CD4-positive, CD25-positive, alpha-beta regulatory T cell (primary cell): ENCODE results near the gene PDCD1. TPM values are rescaled to one million over a fixed set of nuclear protein-coding genes. Genes with fewer than 3 reads are reported as not detected.

ENCODE experiments used
- ATAC-seq, 2 donors: fragments of 150-1000 bp; cut with Tn5 transposase; one replicate each; pipeline ENCODE4 v1.10.0; 2021; ENCODE audit warnings: low read depth in 2 of 2, moderate number of reproducible peaks in 2 of 2, moderate library complexity in 1 of 2
- DNase-seq, 3 donors: peaks; one replicate each; pipeline versions ENCODE4 v3.0.0 to v3.0.0-alpha.2; 2012 to 2022; ENCODE audit warnings: mixed read lengths in 1 of 3
- H3K27ac ChIP-seq: one replicate; pipeline ENCODE4 v1.7.0; 2013; ENCODE audit warnings: mild to moderate bottlenecking, low read length; ENCODE audit not compliant: insufficient read depth, poor library complexity, severe bottlenecking
- H3K27me3 ChIP-seq: one replicate; pipeline ENCODE4 v1.7.0; 2013; ENCODE audit warnings: low read length; ENCODE audit not compliant: control insufficient read depth, insufficient read depth
- H3K36me3 ChIP-seq: one replicate; pipeline ENCODE4 v1.7.0; 2013; ENCODE audit warnings: mild to moderate bottlenecking, low read length, moderate library complexity; ENCODE audit not compliant: control insufficient read depth, insufficient read depth
- H3K4me1 ChIP-seq: 2 replicates; pipeline ENCODE4 v1.7.0; 2013; ENCODE audit warnings: mild to moderate bottlenecking, low read length; ENCODE audit not compliant: insufficient read depth, control insufficient read depth, poor library complexity, severe bottlenecking
- H3K4me3 ChIP-seq: one replicate; pipeline ENCODE4 v1.7.0; 2013; ENCODE audit warnings: low read depth, mild to moderate bottlenecking, low read length, moderate library complexity
- H3K9me3 ChIP-seq, 2 experiments: 1 replicate in 1 of 2; 2 replicates in 1 of 2; pipeline ENCODE4 v1.7.0; 2013; ENCODE audit warnings: low read length in 2 of 2, mild to moderate bottlenecking in 1 of 2, moderate library complexity in 1 of 2; ENCODE audit not compliant: control insufficient read depth in 2 of 2
- H3K27ac Mint-ChIP-seq, 3 donors: one replicate each; pipeline ENCODE4 v1.8.0; 2020 to 2022; ENCODE audit warnings: mild to moderate bottlenecking in 3 of 3, mixed read lengths in 3 of 3, moderate library complexity in 2 of 3
- H3K27me3 Mint-ChIP-seq: one replicate; pipeline ENCODE4 v1.8.0; 2022; ENCODE audit warnings: mild to moderate bottlenecking, mixed read lengths
- H3K36me3 Mint-ChIP-seq: one replicate; pipeline ENCODE4 v1.8.0; 2020; ENCODE audit warnings: mixed read lengths
- H3K4me1 Mint-ChIP-seq, 4 donors: one replicate each; pipeline ENCODE4 v1.8.0; 2020 to 2022; ENCODE audit warnings: mixed read lengths in 4 of 4, mild to moderate bottlenecking in 1 of 4
- H3K4me3 Mint-ChIP-seq, 4 donors: one replicate each; pipeline ENCODE4 v1.8.0; 2020 to 2022; ENCODE audit warnings: mild to moderate bottlenecking in 4 of 4, mixed read lengths in 4 of 4, moderate library complexity in 3 of 4
- H3K9me3 Mint-ChIP-seq, 7 donors: one replicate each; pipeline ENCODE4 v1.8.0; 2020 to 2022; ENCODE audit warnings: mixed read lengths in 7 of 7, mild to moderate bottlenecking in 3 of 7, moderate library complexity in 2 of 7
- polyA plus RNA-seq, 4 donors: library from polyadenylated mRNA; unstranded; fragments of 300-500 nt; fragmentation: Illumina TruSeq; gene quantifications; one replicate each; pipeline ENCODE4 v1.2.3, GENCODE V29; 2021
- total RNA-seq: library from RNA; stranded (reverse); gene quantifications from one replicate; pipeline ENCODE4 v1.2.3, GENCODE V29; 2022

The PDCD1 gene
- total and polyA plus RNA-seq, 5 donors from 2014 or later: 6.0 to 12.3 (median 7.2) TPM

DNA sequence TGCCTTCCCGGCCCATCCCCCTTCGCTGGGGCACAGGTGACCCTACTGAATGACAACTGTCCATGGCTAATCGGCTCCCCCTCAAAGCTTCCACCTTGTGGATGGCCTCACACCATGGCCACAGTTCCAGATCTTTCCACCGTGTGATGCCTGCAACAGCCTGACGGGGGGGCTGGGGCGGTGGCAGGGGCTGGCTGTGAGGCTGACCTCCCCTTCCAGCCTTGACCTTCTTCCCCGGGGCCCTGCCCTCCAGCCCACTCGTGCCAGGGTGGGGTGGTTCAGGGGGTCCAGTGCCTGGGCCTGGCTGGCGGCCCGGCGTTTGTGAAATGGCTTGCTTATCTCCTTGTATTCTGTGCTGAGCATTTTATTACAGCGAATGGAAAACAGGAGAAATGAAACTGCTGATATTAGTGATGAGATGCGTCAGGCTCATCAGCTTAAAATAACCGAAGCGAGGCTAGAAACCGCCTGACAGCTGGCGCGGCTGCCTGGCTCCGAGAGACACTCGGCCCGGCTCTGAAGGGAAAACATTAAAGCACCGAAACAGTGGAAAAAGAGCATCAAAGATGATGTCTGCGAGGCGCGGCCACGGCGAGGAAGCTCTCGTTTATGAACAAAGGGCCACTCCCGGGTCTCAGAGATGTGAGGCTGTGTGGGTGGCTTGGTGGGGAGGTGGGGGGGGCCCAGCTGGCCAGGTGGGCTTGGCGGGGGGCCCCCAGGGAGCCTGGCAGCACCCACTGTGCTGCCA lies 916 bp upstream of the PDCD1 start:
- H3K27me3 Mint-ChIP-seq: no peaks in the 10 kb centered on the region
- H3K9me3 ChIP-seq: no peaks in the 10 kb centered on the region
- peaks cover 9 to 59% (median 32%) of the 10 kb centered on the region in 4 donors for H3K4me1 Mint-ChIP-seq
- peaks cover 59% of the 10 kb centered on the region for H3K4me1 ChIP-seq
- H3K4me3 ChIP-seq: peak overlapping the region; percentile 66
- H3K36me3 Mint-ChIP-seq: no peaks in the 10 kb centered on the region
- no peaks in the 10 kb centered on the region for H3K27me3 ChIP-seq
- DNase-seq (peak in 2 of 3 donors; percentile 28 to 50), ATAC-seq (peak; percentile 27 to 40)
- H3K27ac Mint-ChIP-seq: peak overlapping the region; percentile 90 to 97 (median 94)
- peak overlapping the region; percentile 84 to 98 (median 95) for H3K4me3 Mint-ChIP-seq
- peaks cover 0 to 4% (median 0%) of the 10 kb centered on the region in 7 donors for H3K9me3 Mint-ChIP-seq
- H3K36me3 ChIP-seq: no peaks in the 10 kb centered on the region
- H3K27ac ChIP-seq: peak overlapping the region; percentile 62

DNA sequence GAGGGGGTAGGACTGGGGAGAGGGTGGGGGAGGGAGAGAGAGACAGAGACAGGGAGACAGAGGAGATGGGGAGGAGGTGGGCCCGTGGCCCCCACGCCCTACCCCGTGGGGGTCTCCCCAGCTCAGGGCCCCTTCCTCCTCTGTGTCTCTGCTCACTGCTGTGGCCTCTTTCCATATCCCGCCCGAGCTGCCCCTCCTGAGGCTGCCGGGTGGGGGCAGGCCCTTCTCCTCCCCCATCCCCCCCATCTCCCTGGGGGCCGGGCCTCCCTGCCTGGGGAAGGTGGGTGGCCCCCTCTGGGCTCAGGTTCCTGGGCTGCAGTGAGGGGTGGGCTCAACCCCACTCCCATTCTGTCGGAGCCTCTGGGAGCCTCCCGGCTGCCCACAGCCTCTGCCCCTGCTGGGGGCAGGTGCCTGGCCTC lies 332 bp upstream of the PDCD1 start:
- no peaks in the 10 kb centered on the region for H3K36me3 Mint-ChIP-seq
- Histone ChIP-seq H3K4me1 (peaks cover 55% of the 10 kb centered on the region), H3K27ac (no peak overlapping the region), H3K27me3 (no peaks in the 10 kb centered on the region), H3K36me3 (no peaks in the 10 kb centered on the region), H3K9me3 (no peaks in the 10 kb centered on the region), H3K4me3 (no peak overlapping the region)
- H3K4me1 Mint-ChIP-seq: peaks cover 5 to 53% (median 28%) of the 10 kb centered on the region in 4 donors
- H3K9me3 Mint-ChIP-seq: peaks cover 0 to 2% (median 0%) of the 10 kb centered on the region in 7 donors
- H3K27ac Mint-ChIP-seq: no peak overlapping the region
- DNase-seq: no peak
- H3K27me3 Mint-ChIP-seq: no peaks in the 10 kb centered on the region
- no peak for ATAC-seq
- peak overlapping the region in 3 of 4 donors; percentile 74 to 90 (median 82) for H3K4me3 Mint-ChIP-seq

DNA sequence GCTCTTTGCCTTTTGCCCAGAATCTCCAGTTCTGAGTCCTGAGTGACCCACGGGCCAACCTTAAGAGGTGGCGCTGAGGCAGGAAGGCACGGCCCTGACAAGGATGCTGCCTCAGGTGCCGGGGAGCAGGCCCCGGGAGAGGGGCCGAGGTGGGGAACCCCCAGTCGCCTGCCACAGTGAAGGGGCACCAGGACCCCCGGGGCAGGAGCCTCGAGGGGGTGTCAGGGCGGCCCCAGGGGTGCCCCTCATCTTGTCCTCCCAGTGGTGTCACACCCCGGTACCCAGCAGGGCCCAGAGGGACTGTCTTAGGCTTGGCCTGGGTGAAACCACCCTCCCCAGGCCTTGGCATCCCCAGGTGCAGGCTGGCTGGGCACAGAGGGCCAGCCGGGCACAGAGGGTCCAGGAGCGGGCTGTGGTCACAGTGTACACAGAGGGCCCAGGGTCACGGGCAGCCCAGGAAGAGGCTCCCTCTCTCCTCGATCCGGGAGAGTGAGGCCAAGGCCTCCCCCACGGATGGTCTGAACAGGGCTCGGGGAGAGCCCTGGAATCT lies 1.0 kb downstream of the PDCD1 start:
- no peak for DNase-seq
- H3K9me3 Mint-ChIP-seq: peaks cover 0 to 2% (median 0%) of the 10 kb centered on the region in 7 donors
- no peaks in the 10 kb centered on the region for H3K27me3 Mint-ChIP-seq
- no peak for ATAC-seq
- no peaks in the 10 kb centered on the region for H3K36me3 Mint-ChIP-seq
- no peaks in the 10 kb centered on the region for H3K9me3 ChIP-seq
- peaks cover 44% of the 10 kb centered on the region for H3K4me1 ChIP-seq
- H3K36me3 ChIP-seq: no peaks in the 10 kb centered on the region
- H3K27ac Mint-ChIP-seq: peak overlapping the region in 2 of 3 donors; percentile 73 to 85
- no peaks in the 10 kb centered on the region for H3K27me3 ChIP-seq
- H3K4me3 Mint-ChIP-seq: peak overlapping the region; percentile 85 to 95 (median 92)
- H3K4me3 ChIP-seq: peak overlapping the region; percentile 59
- H3K27ac ChIP-seq: peak overlapping the region; percentile 49
- peaks cover 3 to 40% (median 21%) of the 10 kb centered on the region in 4 donors for H3K4me1 Mint-ChIP-seq

DNA sequence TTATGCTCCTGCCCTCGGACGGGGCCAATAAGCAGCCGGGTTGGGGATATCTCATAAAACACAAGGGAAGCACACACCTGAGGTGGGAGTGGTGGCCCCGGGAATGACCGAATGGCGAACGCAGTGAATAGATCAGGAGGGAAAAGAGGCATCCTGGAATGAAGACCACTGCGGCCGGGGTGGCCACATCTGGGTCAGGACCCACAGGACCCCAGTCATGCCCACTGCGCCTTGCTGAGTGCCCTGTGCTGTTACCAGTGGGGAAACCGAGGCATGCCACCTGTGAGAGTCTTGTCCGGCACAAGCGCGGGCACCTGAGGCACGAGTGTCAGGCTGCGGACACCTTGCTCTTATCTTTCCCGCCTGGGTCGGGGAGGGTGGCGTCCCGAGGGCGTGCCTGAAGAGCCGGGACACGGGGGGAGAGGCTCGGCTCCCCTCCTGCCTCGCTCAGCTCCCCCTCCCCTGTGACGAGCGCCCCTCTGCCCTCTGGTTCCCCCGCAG lies 1.6 kb downstream of the PDCD1 start:
- Histone ChIP-seq H3K27ac (peak overlapping the region; percentile 49), H3K36me3 (no peaks in the 10 kb centered on the region), H3K27me3 (no peaks in the 10 kb centered on the region), H3K4me3 (no peak overlapping the region), H3K4me1 (peaks cover 44% of the 10 kb centered on the region), H3K9me3 (no peaks in the 10 kb centered on the region)
- Mint-ChIP-seq H3K27me3 (no peaks in the 10 kb centered on the region), H3K9me3 (peaks cover 0 to 2% (median 0%) of the 10 kb centered on the region in 7 donors), H3K36me3 (no peaks in the 10 kb centered on the region), H3K27ac (peak overlapping the region in 2 of 3 donors; percentile 44 to 55), H3K4me3 (peak overlapping the region; percentile 69 to 92 (median 87)), H3K4me1 (peaks cover 3 to 37% (median 20%) of the 10 kb centered on the region in 4 donors)
- DNase-seq: no peak
- no peak for ATAC-seq

GRCh38 chr2:241855888-241856422 lies 2.7 kb downstream of the PDCD1 start:
- no peak for ATAC-seq
- Mint-ChIP-seq H3K27ac (peak overlapping the region in 2 of 3 donors; percentile 44 to 55), H3K4me3 (peak overlapping the region; percentile 43 to 92 (median 66)), H3K4me1 (peaks cover 3 to 29% (median 16%) of the 10 kb centered on the region in 4 donors), H3K36me3 (no peaks in the 10 kb centered on the region), H3K9me3 (peaks cover 0 to under 1% (median 0%) of the 10 kb centered on the region in 7 donors), H3K27me3 (no peaks in the 10 kb centered on the region)
- no peaks in the 10 kb centered on the region for H3K9me3 ChIP-seq
- H3K4me3 ChIP-seq: no peak overlapping the region
- no peak overlapping the region for H3K27ac ChIP-seq
- peaks cover 44% of the 10 kb centered on the region for H3K4me1 ChIP-seq
- no peak for DNase-seq
- H3K36me3 ChIP-seq: no peaks in the 10 kb centered on the region
- H3K27me3 ChIP-seq: no peaks in the 10 kb centered on the region

DNA sequence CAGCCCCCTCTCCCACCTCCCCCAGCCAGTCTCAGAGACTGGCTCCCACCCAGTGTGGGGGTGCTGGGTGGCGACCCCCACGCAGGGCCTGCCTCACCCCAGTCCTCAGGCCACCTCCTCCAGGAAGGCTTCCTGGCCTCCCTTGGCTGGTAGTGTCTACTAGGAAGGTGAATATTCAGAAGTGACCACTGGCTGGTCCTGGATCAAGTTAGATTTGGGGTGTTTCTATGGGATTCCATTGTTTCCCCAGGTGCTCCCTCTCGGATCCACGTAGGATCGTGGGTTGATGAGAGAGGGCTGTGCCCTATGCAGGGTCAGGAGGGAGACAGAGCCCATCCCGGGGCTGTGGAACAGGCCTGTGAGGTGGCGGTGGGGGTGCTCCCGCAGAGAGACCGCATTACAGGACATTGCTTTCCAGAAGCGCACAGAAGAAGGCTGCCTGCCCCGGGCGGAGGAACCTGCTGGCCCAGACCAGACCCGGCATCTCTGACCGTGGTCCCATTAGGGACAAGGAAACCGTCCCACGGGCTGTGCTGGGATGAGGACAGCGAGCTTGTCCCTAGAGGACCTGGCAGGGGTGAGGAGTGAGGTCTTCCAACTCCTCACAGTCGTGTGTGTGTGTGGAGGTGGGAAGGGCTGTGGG lies 3.3 kb downstream of the PDCD1 start:
- H3K9me3 Mint-ChIP-seq: no peaks in the 10 kb centered on the region
- peak overlapping the region; percentile 43 to 83 (median 64) for H3K4me3 Mint-ChIP-seq
- Histone ChIP-seq H3K4me3 (no peak overlapping the region), H3K27ac (no peak overlapping the region), H3K36me3 (no peaks in the 10 kb centered on the region), H3K9me3 (no peaks in the 10 kb centered on the region), H3K4me1 (peaks cover 38% of the 10 kb centered on the region), H3K27me3 (no peaks in the 10 kb centered on the region)
- ATAC-seq (no peak), DNase-seq (no peak)
- H3K27ac Mint-ChIP-seq: no peak overlapping the region
- no peaks in the 10 kb centered on the region for H3K36me3 Mint-ChIP-seq
- no peaks in the 10 kb centered on the region for H3K27me3 Mint-ChIP-seq
- H3K4me1 Mint-ChIP-seq: peaks cover 3 to 28% (median 16%) of the 10 kb centered on the region in 4 donors

DNA sequence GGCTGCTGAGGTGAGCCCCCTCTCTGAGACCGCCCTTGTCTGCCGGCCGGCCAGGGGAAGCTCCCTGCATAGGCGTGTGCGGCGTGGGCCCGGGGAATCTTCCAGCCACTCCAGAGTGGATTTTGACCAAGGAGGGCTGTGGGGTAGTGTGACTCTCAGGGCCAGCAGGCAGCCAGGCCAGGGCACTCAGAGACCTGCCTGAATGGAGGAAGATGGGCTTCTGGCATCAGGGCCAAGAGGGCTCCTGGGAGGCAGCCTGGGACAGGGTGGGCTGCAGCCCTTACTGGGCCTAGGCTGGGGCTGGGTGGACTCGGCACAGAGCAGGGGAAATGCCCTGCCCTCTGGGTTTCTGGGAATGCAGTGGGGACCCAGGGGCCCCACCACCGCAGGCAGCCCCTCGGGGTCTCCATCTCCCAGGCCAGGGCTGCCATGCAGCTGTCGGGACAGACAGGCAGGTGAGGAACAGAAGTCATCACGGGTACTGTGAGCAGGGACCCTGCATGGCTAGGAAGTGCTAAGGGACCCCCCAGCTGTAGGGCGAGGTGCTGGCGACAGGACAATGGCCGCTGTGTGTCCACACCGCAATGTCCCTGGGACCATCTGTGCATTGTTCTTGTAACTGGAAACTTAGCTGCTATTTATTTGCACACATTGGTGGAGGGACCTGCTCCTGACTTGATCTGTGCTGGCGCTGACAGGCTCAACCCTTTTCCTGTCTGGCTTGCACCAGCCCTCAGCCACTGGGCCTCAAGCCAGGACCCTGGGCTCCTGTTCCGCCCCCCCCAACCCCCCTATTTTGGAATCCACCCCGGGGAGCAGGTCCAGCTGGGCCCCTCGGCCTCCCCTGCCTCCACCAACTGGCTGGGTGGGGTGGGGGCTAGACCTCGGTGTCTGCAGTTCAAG lies 4.1 kb downstream of the PDCD1 start:
- H3K27ac Mint-ChIP-seq: no peak overlapping the region
- Histone ChIP-seq H3K4me3 (no peak overlapping the region), H3K9me3 (no peaks in the 10 kb centered on the region), H3K36me3 (no peaks in the 10 kb centered on the region), H3K27ac (no peak overlapping the region), H3K27me3 (no peaks in the 10 kb centered on the region), H3K4me1 (peaks cover 30% of the 10 kb centered on the region)
- H3K9me3 Mint-ChIP-seq: no peaks in the 10 kb centered on the region
- no peaks in the 10 kb centered on the region for H3K36me3 Mint-ChIP-seq
- no peaks in the 10 kb centered on the region for H3K27me3 Mint-ChIP-seq
- H3K4me3 Mint-ChIP-seq: no peak overlapping the region
- DNase-seq (no peak), ATAC-seq (no peak)
- H3K4me1 Mint-ChIP-seq: peaks cover under 1 to 23% (median 11%) of the 10 kb centered on the region in 4 donors
